CD14-positive monocyte (primary cell): ENCODE results near the gene NEK7. TPM values are rescaled to one million over a fixed set of nuclear protein-coding genes. Genes with fewer than 3 reads are reported as not detected.
A peak's percentile ranks its signal among the peaks of the same experiment; 100 is the strongest.

Experiments
- DNase-seq, 3 donors: peaks; one replicate each; pipeline ENCODE4 v3.0.0-alpha.2; 2011 to 2022
- H2AFZ ChIP-seq: 2 replicates; pipeline ENCODE4 v1.6.0; 2012; ENCODE audit warnings: mild to moderate bottlenecking, low read depth, low read length, inconsistent platforms; ENCODE audit not compliant: insufficient read depth, poor library complexity, severe bottlenecking
- H3K27ac ChIP-seq, 2 donors: 1 replicate in 1 of 2; 2 replicates in 1 of 2; pipeline ENCODE4 v1.5.1; 2012 to 2013; ENCODE audit warnings: low read length in 2 of 2, control low read depth in 1 of 2, inconsistent platforms in 1 of 2, low read depth in 1 of 2, mild to moderate bottlenecking in 1 of 2
- H3K27me3 ChIP-seq, 2 donors: one replicate each; pipeline versions ENCODE4 v1.6.0 to v1.6.1; 2011 to 2013; ENCODE audit warnings: low read length in 2 of 2; ENCODE audit not compliant: control insufficient read depth in 2 of 2, insufficient read depth in 2 of 2
- H3K36me3 ChIP-seq, 2 donors: replicated peaks in 1 of 2; 1 replicate in 1 of 2; 2 replicates in 1 of 2; pipeline versions ENCODE4 v1.5.1 to v1.6.1; 2012 to 2013; ENCODE audit warnings: low read length in 2 of 2, control low read depth in 1 of 2, inconsistent platforms in 1 of 2, mild to moderate bottlenecking in 1 of 2; ENCODE audit not compliant: insufficient read depth in 2 of 2, control insufficient read depth in 1 of 2
- H3K4me1 ChIP-seq, 2 donors: 1 replicate in 1 of 2; 2 replicates in 1 of 2; pipeline versions ENCODE4 v1.5.1 to v1.6.1; 2012 to 2013; ENCODE audit warnings: low read length in 2 of 2, control low read depth in 1 of 2, inconsistent platforms in 1 of 2, mild to moderate bottlenecking in 1 of 2, moderate library complexity in 1 of 2; ENCODE audit not compliant: insufficient read depth in 2 of 2, control insufficient read depth in 1 of 2
- H3K4me2 ChIP-seq: replicated peaks from 2 replicates; pipeline ENCODE3; 2012; ENCODE audit warnings: low read length, moderate library complexity, mild to moderate bottlenecking; ENCODE audit not compliant: poor library complexity, severe bottlenecking; ENCODE audit errors: extremely low read depth
- H3K4me3 ChIP-seq, 3 experiments: fragments of 200-600 bp in 1 of 3; sonication (generic) in 1 of 3; replicated peaks in 1 of 3; 1 replicate in 2 of 3; 2 replicates in 1 of 3; pipeline ENCODE4 v1.5.1; 2011 to 2013; ENCODE audit warnings: low read length in 3 of 3, mild to moderate bottlenecking in 3 of 3, control low read depth in 2 of 3, low read depth in 2 of 3, inconsistent platforms in 1 of 3, moderate library complexity in 1 of 3
- H3K79me2 ChIP-seq: 2 replicates; pipeline ENCODE4 v1.6.0; 2012; ENCODE audit warnings: mild to moderate bottlenecking, control low read depth, inconsistent platforms, low read length, moderate library complexity; ENCODE audit not compliant: insufficient read depth
- H3K9ac ChIP-seq: 2 replicates; pipeline ENCODE4 v1.6.0; 2017; ENCODE audit warnings: low read length, mild to moderate bottlenecking; ENCODE audit not compliant: insufficient read depth, poor library complexity, severe bottlenecking
- H3K9me3 ChIP-seq, 2 donors: replicated peaks in 1 of 2; 1 replicate in 1 of 2; 2 replicates in 1 of 2; pipeline versions ENCODE4 v1.5.1 to v1.6.1; 2012 to 2013; ENCODE audit warnings: low read length in 2 of 2, control low read depth in 1 of 2; ENCODE audit not compliant: control insufficient read depth in 1 of 2, insufficient read depth in 1 of 2
- H4K20me1 ChIP-seq: 2 replicates; pipeline ENCODE4 v1.6.0; 2012; ENCODE audit warnings: mild to moderate bottlenecking, low read length, control low read depth, moderate library complexity; ENCODE audit not compliant: insufficient read depth
- H3K27ac Mint-ChIP-seq, 7 donors: one replicate each; pipeline ENCODE4 v1.8.0; 2020; ENCODE audit warnings: mild to moderate bottlenecking in 7 of 7, mixed read lengths in 7 of 7, moderate library complexity in 6 of 7, inconsistent platforms in 2 of 7
- H3K27me3 Mint-ChIP-seq, 3 donors: one replicate each; pipeline ENCODE4 v1.8.0; 2021 to 2022; ENCODE audit warnings: low read depth in 3 of 3, mild to moderate bottlenecking in 3 of 3, mixed read lengths in 3 of 3, moderate library complexity in 3 of 3, inconsistent platforms in 1 of 3
- H3K36me3 Mint-ChIP-seq, 2 donors: one replicate each; pipeline ENCODE4 v1.8.0; 2020; ENCODE audit warnings: mixed read lengths in 2 of 2, inconsistent platforms in 1 of 2, mild to moderate bottlenecking in 1 of 2
- H3K4me1 Mint-ChIP-seq: one replicate; pipeline ENCODE4 v1.8.0; 2020; ENCODE audit warnings: mild to moderate bottlenecking, mixed read lengths
- H3K4me3 Mint-ChIP-seq, 2 donors: one replicate each; pipeline ENCODE4 v1.8.0; 2020; ENCODE audit warnings: mild to moderate bottlenecking in 2 of 2, mixed read lengths in 2 of 2, moderate library complexity in 1 of 2
- H3K9me3 Mint-ChIP-seq, 7 donors: one replicate each; pipeline ENCODE4 v1.8.0; 2020 to 2022; ENCODE audit warnings: mixed read lengths in 7 of 7, mild to moderate bottlenecking in 6 of 7, moderate library complexity in 6 of 7, inconsistent platforms in 2 of 7
- WGBS: methylation state at CpG from one replicate; pipeline ENCODE4 v1.1.5; 2013; ENCODE audit warnings: missing lambda C conversion rate; ENCODE audit not compliant: insufficient coverage; 5-methylcytosine and 5-hydroxymethylcytosine counted together
- intact Hi-C, 2 donors: fragments of 100-400 bp; cut with micrococcal nuclease; formaldehyde crosslinking; loops; one replicate each; pipeline versions ENCODE4 v1.15.0 to v1.15.1; 2023
- polyA plus RNA-seq, 3 donors: library from polyadenylated mRNA; depleted of rRNA in 1 of 3; unstranded in 2 of 3; stranded (reverse) in 1 of 3; fragments of 300-500 nt in 2 of 3; fragments of >200 nt in 1 of 3; fragmentation: Illumina TruSeq in 2 of 3; gene quantifications; 1 replicate in 2 of 3; 2 replicates in 1 of 3; pipeline ENCODE4 v1.2.3, GENCODE V29; 2012 to 2021
- TF ChIP-seq, protein P1 (sequence below): fragments of 200-600 bp; IDR thresholded peaks from one replicate; pipeline ENCODE4 v1.8.0; 2022; ENCODE audit warnings: antibody characterized with exemption, mild to moderate bottlenecking

NEK7 gene
- polyA plus RNA-seq, 3 donors, result 16.0 to 50.1 (median 46.5) TPM

DNA sequence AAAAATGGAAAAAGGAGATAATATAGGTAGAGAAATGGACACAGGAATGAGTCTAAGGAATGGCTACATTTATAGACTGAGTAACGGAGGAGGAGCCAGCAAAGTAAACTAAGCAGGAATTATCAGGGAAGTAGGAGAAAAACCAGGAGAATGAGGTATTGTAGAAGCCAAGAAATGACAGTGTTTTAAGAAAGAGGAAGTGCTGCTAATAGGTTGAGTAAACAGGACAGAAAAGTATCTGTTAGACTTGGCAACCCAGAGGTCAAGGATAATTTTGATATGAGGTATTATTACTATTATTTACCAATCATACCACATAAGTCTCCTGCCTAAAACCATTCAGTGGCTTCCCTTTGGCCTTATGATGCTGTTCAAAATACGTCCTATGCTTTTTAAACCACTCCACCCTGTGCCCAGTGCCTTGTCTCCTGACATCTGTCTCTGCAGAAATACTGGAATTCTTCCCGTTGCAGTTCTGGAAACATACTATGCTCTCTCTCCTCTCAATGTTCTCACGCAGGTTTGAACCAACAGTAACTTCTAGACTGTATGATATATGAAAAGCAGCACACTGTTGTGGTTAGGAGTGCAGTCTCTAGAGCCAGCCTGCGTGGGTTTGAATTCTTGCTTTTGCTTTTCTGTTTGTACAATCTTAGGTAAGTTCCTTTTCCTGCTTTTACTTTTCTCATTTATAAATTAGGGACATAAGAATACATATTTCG, 24.6 kb upstream of the NEK7 start:
- H3K9me3 Mint-ChIP-seq, result peaks cover 1 to 10% (median 7%) of the 10 kb centered on the region in 7 donors
- H3K4me1 Mint-ChIP-seq, result no peaks in the 10 kb centered on the region
- Histone ChIP-seq H4K20me1 (no peaks in the 10 kb centered on the region), H3K9ac (no peak overlapping the region), H3K4me3 (no peak overlapping the region), H3K36me3 (no peaks in the 10 kb centered on the region), H3K4me1 (no peaks in the 10 kb centered on the region), H3K79me2 (no peaks in the 10 kb centered on the region), H3K9me3 (no peaks in the 10 kb centered on the region), H3K4me2 (no peak overlapping the region), H3K27ac (no peak overlapping the region), H3K27me3 (no peaks in the 10 kb centered on the region), H2AFZ (no peak overlapping the region)
- no peak overlapping the region for H3K27ac Mint-ChIP-seq
- TF ChIP-seq, protein P1, sequence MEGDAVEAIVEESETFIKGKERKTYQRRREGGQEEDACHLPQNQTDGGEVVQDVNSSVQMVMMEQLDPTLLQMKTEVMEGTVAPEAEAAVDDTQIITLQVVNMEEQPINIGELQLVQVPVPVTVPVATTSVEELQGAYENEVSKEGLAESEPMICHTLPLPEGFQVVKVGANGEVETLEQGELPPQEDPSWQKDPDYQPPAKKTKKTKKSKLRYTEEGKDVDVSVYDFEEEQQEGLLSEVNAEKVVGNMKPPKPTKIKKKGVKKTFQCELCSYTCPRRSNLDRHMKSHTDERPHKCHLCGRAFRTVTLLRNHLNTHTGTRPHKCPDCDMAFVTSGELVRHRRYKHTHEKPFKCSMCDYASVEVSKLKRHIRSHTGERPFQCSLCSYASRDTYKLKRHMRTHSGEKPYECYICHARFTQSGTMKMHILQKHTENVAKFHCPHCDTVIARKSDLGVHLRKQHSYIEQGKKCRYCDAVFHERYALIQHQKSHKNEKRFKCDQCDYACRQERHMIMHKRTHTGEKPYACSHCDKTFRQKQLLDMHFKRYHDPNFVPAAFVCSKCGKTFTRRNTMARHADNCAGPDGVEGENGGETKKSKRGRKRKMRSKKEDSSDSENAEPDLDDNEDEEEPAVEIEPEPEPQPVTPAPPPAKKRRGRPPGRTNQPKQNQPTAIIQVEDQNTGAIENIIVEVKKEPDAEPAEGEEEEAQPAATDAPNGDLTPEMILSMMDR, result no peak
- no peak overlapping the region for H3K4me3 Mint-ChIP-seq
- 58% methylated on average over 2 of the region's 6 CpGs for WGBS
- H3K36me3 Mint-ChIP-seq, result no peaks in the 10 kb centered on the region
- H3K27me3 Mint-ChIP-seq, result no peaks in the 10 kb centered on the region
- intact Hi-C loops, result no loop called here
- DNase-seq, result peak in 1 of 3 donors; percentile 12

DNA sequence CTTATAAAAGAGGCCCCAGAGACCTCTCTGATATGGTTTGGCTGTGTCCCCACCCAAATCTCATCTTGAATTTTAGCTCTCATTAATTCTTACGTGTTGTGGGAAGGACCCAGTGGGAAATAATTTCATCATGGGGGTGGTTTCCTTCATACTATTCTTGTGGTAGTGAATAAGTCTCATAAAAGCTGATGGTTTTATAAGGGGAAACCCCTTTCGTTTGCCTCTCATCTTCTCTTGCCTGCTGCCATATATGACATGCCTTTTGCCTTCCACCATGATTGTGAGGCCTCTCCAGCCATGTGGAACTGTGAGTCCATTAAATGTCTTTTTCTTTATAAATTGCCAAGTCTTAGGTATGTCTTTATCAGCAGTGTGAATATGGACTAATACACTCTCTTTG, 22.5 kb upstream of the NEK7 start:
- intact Hi-C loops, result no loop called here
- DNase-seq, result no peak
- no peaks in the 10 kb centered on the region for H3K27me3 ChIP-seq
- H3K9me3 Mint-ChIP-seq, result peaks cover 1 to 13% (median 8%) of the 10 kb centered on the region in 7 donors
- H2AFZ ChIP-seq, result no peak overlapping the region
- no peaks in the 10 kb centered on the region for H3K4me1 ChIP-seq
- no peaks in the 10 kb centered on the region for H4K20me1 ChIP-seq
- H3K27me3 Mint-ChIP-seq, result no peaks in the 10 kb centered on the region
- TF ChIP-seq, protein P1, result no peak
- WGBS, result no CpG with 5 or more reads among the region's 2 CpGs
- no peaks in the 10 kb centered on the region for H3K36me3 ChIP-seq
- H3K4me3 ChIP-seq, result no peak overlapping the region
- no peak overlapping the region for H3K4me2 ChIP-seq
- H3K27ac Mint-ChIP-seq, result no peak overlapping the region
- no peak overlapping the region for H3K9ac ChIP-seq
- H3K36me3 Mint-ChIP-seq, result no peaks in the 10 kb centered on the region
- no peaks in the 10 kb centered on the region for H3K79me2 ChIP-seq
- H3K4me3 Mint-ChIP-seq, result no peak overlapping the region
- H3K9me3 ChIP-seq, result no peaks in the 10 kb centered on the region
- H3K4me1 Mint-ChIP-seq, result no peaks in the 10 kb centered on the region
- H3K27ac ChIP-seq, result no peak overlapping the region
